H1 (cell line): Measurements from ENCODE around the gene SLC15A4. TPM values are rescaled to one million over a fixed set of nuclear protein-coding genes. Genes with fewer than 3 reads are reported as not detected.

Experiments
- BACH1 ChIP-seq: IDR thresholded peaks from 2 replicates; pipeline ENCODE4 v1.6.1; 2012; ENCODE audit warnings: low read length, improper control_type of control experiment
- KDM5A ChIP-seq: fragments of 200-600 bp; IDR thresholded peaks from 2 replicates; pipeline ENCODE4 v1.7.1; 2012; ENCODE audit warnings: mild to moderate bottlenecking, low read length, inconsistent platforms, mixed read lengths
- MAFK ChIP-seq: IDR thresholded peaks from 2 replicates; pipeline ENCODE4 v1.6.1; 2012; ENCODE audit warnings: low read depth, mild to moderate bottlenecking, improper control_type of control experiment, low read length
- RFX5 ChIP-seq: IDR thresholded peaks from 2 replicates; pipeline ENCODE4 v1.6.1; 2011; ENCODE audit warnings: low read depth, low read length, improper control_type of control experiment, borderline replicate concordance
- ZNF274 ChIP-seq: IDR thresholded peaks from 2 replicates; pipeline ENCODE4 v1.7.0; 2012; ENCODE audit warnings: low read length, borderline replicate concordance; ENCODE audit errors: extremely low read depth
- polyA plus RNA-seq, 7 experiments: library from polyadenylated mRNA; depleted of rRNA in 3 of 7; stranded (reverse) in 5 of 7; unstranded in 2 of 7; fragments of >200 nt in 5 of 7; fragments of 200-250 nt in 2 of 7; gene quantifications; 1 replicate in 5 of 7; 2 replicates in 1 of 7; 4 replicates in 1 of 7; pipeline versions ENCODE4 v1.2.1 to v1.2.3, GENCODE V29; 2011 to 2013; ENCODE audit warnings: missing spikeins in 2 of 7, mixed read lengths in 2 of 7
- total RNA-seq: library from RNA; stranded (reverse); fragmentation: NEBNext Ultra II Directional; extraction: Animal tissue kit (Norgen Biotek cat#: 25700); gene quantifications from 2 replicates; pipeline ENCODE4 v1.2.1, GENCODE V29; 2021
- TF ChIP-seq, protein P1 (sequence below): IDR thresholded peaks from 2 replicates; pipeline ENCODE4 v1.6.1; 2012; ENCODE audit warnings: inconsistent platforms

SLC15A4 gene
- total and polyA plus RNA-seq, 2 of the 8 experiments (the other 6 are each of a cell fraction or from before 2014, with no cell fraction given), result 22.7 to 26.6 TPM

DNA sequence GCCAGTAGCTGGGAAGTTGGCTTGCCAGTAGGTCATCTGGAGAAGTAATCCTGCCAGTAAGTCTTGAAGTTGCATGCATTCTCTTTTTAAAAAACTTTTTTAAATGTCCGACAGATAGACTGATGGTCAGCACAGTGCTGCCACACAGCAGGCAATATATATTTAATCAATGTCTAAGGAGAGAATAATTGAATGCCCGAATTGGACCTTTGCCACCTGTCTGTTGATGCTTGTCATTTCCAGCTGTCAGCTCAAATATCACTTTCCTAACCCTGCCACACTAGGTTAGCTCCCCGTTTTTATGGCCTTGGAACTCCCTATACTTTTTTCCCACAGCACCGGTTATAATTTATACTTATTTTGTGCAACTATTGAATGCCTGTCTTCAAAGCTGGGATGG lies 2.1 kb upstream of the SLC15A4 start (continued):
- TF ChIP-seq RFX5, result no peak
- no peak for TF ChIP-seq BACH1
- TF ChIP-seq, protein P1, sequence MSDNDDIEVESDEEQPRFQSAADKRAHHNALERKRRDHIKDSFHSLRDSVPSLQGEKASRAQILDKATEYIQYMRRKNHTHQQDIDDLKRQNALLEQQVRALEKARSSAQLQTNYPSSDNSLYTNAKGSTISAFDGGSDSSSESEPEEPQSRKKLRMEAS, result no peak
- TF ChIP-seq MAFK, result no peak
- TF ChIP-seq KDM5A, result no peak
- TF ChIP-seq ZNF274, result no peak
